ENCODE measurements around the gene EVC. TPM values are rescaled to one million over a fixed set of nuclear protein-coding genes. Genes with fewer than 3 reads are reported as not detected.

The EVC gene
- polyA plus RNA-seq, 3 donors = 38.4 to 56.5 (median 40.4) TPM

DNA sequence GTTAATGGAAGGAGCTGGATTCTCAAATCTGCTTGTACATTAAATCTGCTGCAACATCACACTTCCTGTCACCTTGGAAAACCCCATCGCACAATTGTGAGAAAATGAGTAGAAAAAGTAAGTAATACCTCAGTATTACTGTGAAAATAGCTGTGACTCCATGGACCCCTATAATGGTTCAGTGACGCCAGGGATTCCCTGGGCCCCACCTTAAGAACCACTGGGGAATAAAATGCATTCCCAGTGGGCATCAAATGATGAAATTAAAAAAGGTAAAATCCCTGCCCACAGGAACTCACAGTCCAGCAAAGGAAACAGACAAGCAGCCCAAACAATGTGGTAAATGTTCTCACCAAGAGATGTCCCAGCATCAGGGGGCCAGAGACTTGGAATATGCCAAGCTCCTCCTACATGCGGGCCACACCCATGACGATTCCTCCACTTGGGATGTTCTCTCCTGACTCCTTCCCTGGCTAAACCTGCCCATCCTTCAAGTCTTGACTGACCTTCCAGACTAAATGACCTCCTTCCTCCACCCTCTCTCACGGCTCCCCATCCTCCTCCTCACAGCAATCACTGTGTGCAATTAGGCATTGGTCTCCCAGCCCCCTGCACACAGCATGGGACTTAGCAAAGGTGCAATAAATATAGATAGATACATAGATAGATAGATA, 5.2 kb upstream of the EVC start:
- no peak for DNase-seq (ENCODE audit: extremely low read depth in 1 of 11, low read depth in 9 of 11, low spot score in 4 of 11)

- no peak for DNase-seq (ENCODE audit: extremely low read depth in 1 of 11, low read depth in 9 of 11, low spot score in 4 of 11)
Measured at GRCh38 chr4:5706486-5707290, 4.3 kb upstream of the EVC start.

DNA sequence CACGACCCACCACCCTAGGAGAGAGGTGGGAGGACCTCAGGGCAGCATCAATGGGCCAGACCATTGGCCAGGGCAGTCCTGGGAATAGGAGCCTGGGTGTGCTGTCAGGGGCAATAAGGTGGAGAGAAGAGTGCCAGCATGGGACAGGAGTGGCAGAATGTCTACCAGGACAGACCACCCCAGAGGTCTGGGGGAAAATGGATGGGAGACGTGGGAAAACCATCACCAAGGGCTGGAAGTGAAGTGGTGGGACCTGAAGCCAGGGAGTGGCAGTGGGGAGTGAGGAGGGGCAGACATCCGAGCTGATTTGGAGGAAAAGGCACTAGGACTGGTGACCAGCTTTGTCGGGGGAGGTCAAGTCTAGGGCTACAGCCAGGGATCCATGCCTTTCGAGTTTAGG, 3.6 kb upstream of the EVC start:
- DNase-seq (ENCODE audit: extremely low read depth in 1 of 11, low read depth in 9 of 11, low spot score in 4 of 11) = no peak

GRCh38 chr4:5707778-5708448, 3.1 kb upstream of the EVC start:
- no peak for DNase-seq (ENCODE audit: extremely low read depth in 1 of 11, low read depth in 9 of 11, low spot score in 4 of 11)

DNA sequence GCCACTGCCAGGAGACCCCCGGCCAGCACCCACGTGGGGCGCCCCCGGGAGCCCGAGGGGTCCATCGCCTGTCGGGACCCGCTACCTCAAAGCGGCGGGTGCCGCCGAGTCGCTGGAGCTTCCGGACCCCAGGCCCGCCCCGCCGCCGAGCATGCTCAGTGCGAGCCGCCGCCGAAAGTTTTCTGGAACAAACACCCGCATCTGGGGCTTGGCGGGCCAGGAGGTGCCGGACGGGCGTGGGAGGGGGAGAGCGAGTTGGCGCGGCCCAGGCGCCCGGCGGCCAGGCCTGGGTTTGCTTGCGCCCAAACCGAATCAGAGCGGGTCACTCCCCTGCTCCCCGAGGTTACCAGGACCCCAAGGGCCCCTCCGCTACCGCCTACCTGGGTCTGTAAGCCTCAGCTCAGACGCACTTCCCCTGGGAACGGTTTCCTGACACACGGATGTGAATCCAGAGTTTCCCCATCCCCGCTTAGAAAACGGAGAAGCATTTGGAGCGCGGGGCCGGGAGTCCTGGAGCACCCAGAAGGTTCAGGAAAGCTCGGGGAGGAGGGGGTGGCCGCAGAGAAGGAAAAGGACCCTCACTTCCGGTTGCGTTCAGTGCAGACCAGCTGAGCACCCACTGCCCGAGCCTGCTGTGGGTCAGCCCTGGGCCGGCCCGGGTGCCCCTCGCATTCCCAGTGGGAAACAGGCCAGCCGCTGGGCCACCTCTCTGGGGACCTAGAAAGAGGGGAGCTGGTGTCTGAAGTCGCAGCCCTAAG, 2.4 kb upstream of the EVC start, which contains the start of gene EVC2:
TSS of gene EVC2 (minus strand) at position 111 of the 758 bp plus-strand sequence. CDS start at position 65, 46 bp downstream.
- DNase-seq (ENCODE audit: extremely low read depth in 1 of 11, low read depth in 9 of 11, low spot score in 4 of 11) = peak in 3 of 11 donors; percentile 41 to 58 (median 42)

DNA sequence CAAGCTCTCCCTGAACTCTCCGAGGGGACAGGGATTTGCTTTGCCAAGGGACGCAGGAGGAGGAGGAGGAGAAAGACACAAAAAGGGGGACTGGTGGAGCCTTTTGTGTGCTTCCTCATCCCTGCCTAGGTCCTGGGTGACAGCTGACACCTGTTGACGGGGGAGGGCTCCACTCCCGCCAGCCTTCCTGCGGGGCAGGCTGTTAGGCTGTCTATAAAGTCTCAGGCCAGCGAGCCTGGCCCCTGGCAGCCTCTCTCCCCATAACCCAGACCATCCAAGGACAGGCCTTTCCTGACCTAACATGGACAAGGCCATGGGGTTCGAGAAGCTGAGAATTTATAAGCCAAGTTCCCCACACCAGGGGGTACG, 1.8 kb upstream of the EVC start:
- no peak for DNase-seq (ENCODE audit: extremely low read depth in 1 of 11, low read depth in 9 of 11, low spot score in 4 of 11)

GRCh38 chr4:5710065-5710960, 688 bp upstream of the EVC start:
- DNase-seq (ENCODE audit: extremely low read depth in 1 of 11, low read depth in 9 of 11, low spot score in 4 of 11) = no peak

GRCh38 chr4:5711479-5712184, 631 bp downstream of the EVC start:
- DNase-seq (ENCODE audit: extremely low read depth in 1 of 11, low read depth in 9 of 11, low spot score in 4 of 11) = peak in 1 of 11 donors; percentile 20

DNA sequence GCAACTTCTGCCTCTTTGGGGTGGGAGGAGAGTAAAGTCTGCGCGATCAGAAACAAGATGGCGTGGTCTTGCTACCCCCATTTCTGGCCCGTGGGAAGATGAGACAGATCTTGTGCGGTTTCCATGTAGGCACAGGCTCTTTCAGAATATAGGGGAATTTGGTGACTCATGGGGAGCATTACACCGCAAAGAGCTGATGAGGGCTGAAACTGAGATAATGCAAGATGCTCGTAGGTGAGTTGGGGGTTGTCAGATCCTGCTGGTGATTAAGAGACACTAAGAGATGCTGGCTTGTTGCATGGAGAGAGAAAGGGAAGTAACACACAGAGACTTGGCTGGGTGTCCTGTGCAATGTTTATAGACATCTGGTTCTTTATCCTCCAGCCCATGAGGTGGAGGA, 1.5 kb downstream of the EVC start:
- DNase-seq (ENCODE audit: extremely low read depth in 1 of 11, low read depth in 9 of 11, low spot score in 4 of 11) = no peak

GRCh38 chr4:5712931-5713330, 1.9 kb downstream of the EVC start:
- no peak for DNase-seq (ENCODE audit: extremely low read depth in 1 of 11, low read depth in 9 of 11, low spot score in 4 of 11)

DNA sequence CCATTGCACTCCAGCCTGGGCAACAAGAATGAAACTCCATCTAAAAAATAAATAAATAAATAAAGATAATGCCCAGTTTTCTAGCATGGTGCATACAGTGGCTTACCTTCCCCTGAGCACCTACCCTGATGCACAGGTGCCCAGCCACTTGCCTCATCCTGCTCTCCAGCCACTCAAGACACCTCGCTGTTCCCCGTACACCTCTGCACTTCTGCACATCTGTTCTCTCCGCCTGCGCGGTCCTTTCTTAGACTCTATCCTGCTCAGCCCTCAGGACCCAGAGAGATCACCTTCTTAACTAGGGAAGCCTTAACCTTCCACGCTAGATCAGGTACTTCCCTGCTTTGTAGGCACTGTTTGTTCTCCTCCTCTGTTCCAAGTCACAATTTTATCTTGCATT, 2.9 kb downstream of the EVC start:
- DNase-seq (ENCODE audit: extremely low read depth in 1 of 11, low read depth in 9 of 11, low spot score in 4 of 11) = no peak

- no peak for DNase-seq (ENCODE audit: extremely low read depth in 1 of 11, low read depth in 9 of 11, low spot score in 4 of 11)
Measured at GRCh38 chr4:5715357-5715756, 4.4 kb downstream of the EVC start.

GRCh38 chr4:5716391-5716790, 5.4 kb downstream of the EVC start:
- no peak for DNase-seq (ENCODE audit: extremely low read depth in 1 of 11, low read depth in 9 of 11, low spot score in 4 of 11)

DNA sequence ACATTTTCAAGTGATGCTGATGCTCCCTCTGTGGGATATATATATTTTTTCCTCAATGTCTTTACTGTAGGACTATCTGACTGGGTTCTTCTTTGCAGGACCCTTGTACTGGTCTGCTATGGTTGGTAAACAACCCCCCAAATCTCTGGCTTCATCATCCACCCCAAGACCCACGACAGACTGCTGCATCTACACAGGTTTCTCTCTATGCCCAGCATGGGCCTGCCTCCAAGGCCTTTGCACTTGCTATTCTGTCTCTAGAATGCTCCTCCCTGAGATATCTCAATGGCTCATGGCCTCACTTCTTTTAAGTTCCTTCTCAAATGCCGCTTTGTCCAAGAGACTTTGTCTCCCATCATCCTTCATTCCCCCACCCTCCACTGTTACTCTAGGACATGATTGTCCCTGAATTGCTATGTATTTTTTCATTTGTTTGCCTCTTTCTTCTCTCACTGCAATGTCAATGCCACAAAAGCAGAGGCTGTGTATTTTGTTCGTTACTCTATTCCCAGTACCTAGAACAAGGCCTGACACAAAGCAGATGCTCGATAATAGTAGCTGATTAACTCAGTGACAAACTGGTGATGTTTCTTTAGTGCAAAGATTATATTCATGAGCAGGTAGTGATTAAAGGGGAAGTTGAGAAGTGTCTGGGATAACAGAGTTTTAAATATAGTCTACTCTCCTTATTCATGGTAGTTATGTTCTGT, 6.6 kb downstream of the EVC start:
- DNase-seq (ENCODE audit: extremely low read depth in 1 of 11, low read depth in 9 of 11, low spot score in 4 of 11) = no peak

DNA sequence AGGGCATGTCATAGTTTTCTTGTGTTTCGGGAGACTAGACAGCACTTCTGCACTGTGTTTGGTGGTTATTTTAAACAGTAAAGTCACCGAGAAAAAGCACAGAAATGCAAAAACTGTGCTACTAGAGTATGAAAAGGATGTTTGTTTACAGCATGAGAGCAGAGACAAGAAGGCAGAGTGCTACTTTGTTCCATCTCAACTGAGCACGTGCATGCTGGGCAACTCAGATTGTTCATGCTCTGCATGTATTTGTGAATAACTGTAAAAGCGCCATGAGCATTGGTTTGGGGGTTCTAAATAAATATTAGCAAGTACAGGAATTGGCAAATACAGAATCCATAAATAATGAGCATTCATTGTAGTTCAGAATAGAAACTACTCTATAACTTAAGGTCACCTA, 7.4 kb downstream of the EVC start:
- DNase-seq (ENCODE audit: extremely low read depth in 1 of 11, low read depth in 9 of 11, low spot score in 4 of 11) = no peak

- DNase-seq (ENCODE audit: extremely low read depth in 1 of 11, low read depth in 9 of 11, low spot score in 4 of 11) = no peak
Measured at GRCh38 chr4:5719350-5720055, 8.5 kb downstream of the EVC start.
